HepG2 (cell line): ENCODE data around the gene ZNF276. TPM values are rescaled to one million over a fixed set of nuclear protein-coding genes. Genes with fewer than 3 reads are reported as not detected.

Source experiments
- AKAP8 ChIP-seq: sonication (generic); formaldehyde crosslinking; IDR thresholded peaks from 2 replicates; pipeline ENCODE4 v1.5.1; 2020; ENCODE audit warnings: mild to moderate bottlenecking, missing genetic modification reagents
- HNRNPL ChIP-seq: fragments of 200-400 bp; formaldehyde crosslinking; IDR thresholded peaks from 2 replicates; pipeline ENCODE4 v1.6.1; 2017; ENCODE audit warnings: mild to moderate bottlenecking, low read depth, low read length
- MIER3 ChIP-seq: IDR thresholded peaks from 2 replicates; pipeline ENCODE4 v1.6.1; 2016; ENCODE audit warnings: missing compliant biosample characterization, borderline replicate concordance
- MLLT10 ChIP-seq: sonication (generic); formaldehyde crosslinking; IDR thresholded peaks from 2 replicates; pipeline ENCODE4 v1.4.0; 2020; ENCODE audit warnings: missing genetic modification reagents
- MTF1 ChIP-seq: sonication (generic); formaldehyde crosslinking; IDR thresholded peaks from 2 replicates; pipeline ENCODE4 v1.5.0; 2020; ENCODE audit warnings: missing genetic modification reagents
- NONO ChIP-seq, 2 experiments: fragments of 450-650 bp in 1 of 2; sonication (generic) in 1 of 2; formaldehyde crosslinking in 1 of 2; IDR thresholded peaks in 1 of 2; conservative IDR thresholded peaks in 1 of 2; 2 replicates each; pipeline versions ENCODE4 v1.6.1 to v1.8.0; 2017 to 2022; ENCODE audit warnings: mild to moderate bottlenecking in 1 of 2, missing genetic modification reagents in 1 of 2, moderate library complexity in 1 of 2
- SALL1 ChIP-seq: sonication (generic); formaldehyde crosslinking; IDR thresholded peaks from 2 replicates; pipeline ENCODE4 v1.8.0; 2022; ENCODE audit warnings: mild to moderate bottlenecking, missing genetic modification reagents
- SALL2 ChIP-seq: sonication (generic); formaldehyde crosslinking; IDR thresholded peaks from 2 replicates; pipeline ENCODE4 v1.8.1; 2023; ENCODE audit warnings: mild to moderate bottlenecking, missing genetic modification reagents, inconsistent platforms
- WIZ ChIP-seq: sonication (generic); formaldehyde crosslinking; IDR thresholded peaks from 2 replicates; pipeline ENCODE4 v1.5.1; 2020; ENCODE audit warnings: mild to moderate bottlenecking, missing genetic modification reagents
- ZMYM4 ChIP-seq: sonication (generic); formaldehyde crosslinking; IDR thresholded peaks from 2 replicates; pipeline ENCODE4 v1.8.1; 2023; ENCODE audit warnings: mild to moderate bottlenecking, missing genetic modification reagents
- ZNF724P ChIP-seq: sonication (generic); formaldehyde crosslinking; IDR thresholded peaks from 2 replicates; pipeline ENCODE4 v1.8.0; 2022; ENCODE audit warnings: missing genetic modification reagents, borderline replicate concordance
- polyA plus RNA-seq, 8 experiments: library from polyadenylated mRNA; depleted of rRNA in 3 of 8; stranded (reverse) in 7 of 8; unstranded in 1 of 8; fragments of >200 nt; fragmentation: Illumina TruSeq in 4 of 8; extraction: Trizol in 4 of 8; gene quantifications; 2 replicates each; pipeline versions ENCODE4 v1.2.1 to v1.2.3, GENCODE V29; 2011 to 2016; ENCODE audit warnings: low read depth in 4 of 8, missing spikeins in 1 of 8, mixed read lengths in 1 of 8; ENCODE audit not compliant: insufficient read depth in 1 of 8
- total RNA-seq, 5 experiments: library from RNA; depleted of rRNA; stranded (reverse); fragments of >200 nt; fragmentation: Illumina TruSeq; extraction: Trizol; gene quantifications; 2 replicates each; pipeline ENCODE4 v1.2.3, GENCODE V29; 2016; ENCODE audit warnings: low read depth in 1 of 5
- TF ChIP-seq, protein P1 (sequence below): sonication (generic); formaldehyde crosslinking; IDR thresholded peaks from 2 replicates; pipeline ENCODE4 v1.4.0; 2020; ENCODE audit warnings: missing genetic modification reagents, borderline replicate concordance
- TF ChIP-seq, protein P2 (sequence below): sonication (generic); formaldehyde crosslinking; IDR thresholded peaks from 2 replicates; pipeline ENCODE4 v1.8.0; 2022; ENCODE audit warnings: mild to moderate bottlenecking, missing genetic modification reagents; ENCODE audit not compliant: insufficient replicate concordance
- TF ChIP-seq, protein P3 (sequence below): sonication (generic); formaldehyde crosslinking; IDR thresholded peaks from 2 replicates; pipeline ENCODE4 v1.5.0; 2020; ENCODE audit warnings: missing genetic modification reagents
- TF ChIP-seq, protein P4 (sequence below): sonication (generic); formaldehyde crosslinking; IDR thresholded peaks from 2 replicates; pipeline ENCODE4 v1.8.0; 2022; ENCODE audit warnings: mild to moderate bottlenecking, missing genetic modification reagents, borderline replicate concordance

Gene ZNF276
- total and polyA plus RNA-seq, 2 of the 13 experiments (the other 11 are each of a cell fraction or from before 2014, with no cell fraction given), result 17.7 to 18.0 TPM

DNA sequence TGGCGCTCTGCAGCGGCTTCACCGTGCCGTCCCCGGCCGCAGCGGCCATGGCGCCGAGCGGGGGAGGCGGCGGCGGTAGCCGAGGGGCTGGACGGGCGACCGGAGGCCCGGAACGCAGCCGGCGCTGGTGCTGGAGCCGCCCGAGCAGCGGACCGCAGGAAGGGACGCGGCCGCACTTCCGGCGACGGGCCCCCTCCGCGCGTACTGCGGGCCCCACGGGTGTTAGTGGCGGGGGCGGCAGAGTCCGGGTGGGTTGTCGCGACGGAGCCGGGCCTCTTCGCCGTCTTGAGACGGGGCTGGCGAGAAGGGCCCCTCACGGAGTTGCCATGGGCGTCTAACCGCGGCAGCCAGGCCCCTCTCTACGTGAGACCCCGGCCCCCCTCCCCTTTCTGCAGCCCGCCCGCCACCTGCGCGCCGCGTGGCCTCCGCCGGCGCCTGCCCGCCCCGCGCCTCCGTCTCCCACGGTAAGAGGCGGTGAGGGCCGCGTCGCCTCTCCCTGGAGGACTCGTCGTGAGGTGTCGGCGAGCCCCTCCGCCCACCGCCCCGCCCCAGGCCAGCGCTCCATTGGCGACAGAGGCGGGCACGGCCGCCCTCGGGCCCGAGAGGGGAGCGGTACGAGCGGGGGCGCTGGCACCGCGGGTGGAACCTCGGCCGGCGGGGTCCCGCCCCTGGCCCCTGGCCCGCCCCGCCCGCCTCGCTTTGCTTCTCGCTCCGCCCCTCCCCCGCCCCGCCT lies at the start of gene ZNF276, which contains the start of gene VPS9D1 (continued):
- TF ChIP-seq, protein P1, sequence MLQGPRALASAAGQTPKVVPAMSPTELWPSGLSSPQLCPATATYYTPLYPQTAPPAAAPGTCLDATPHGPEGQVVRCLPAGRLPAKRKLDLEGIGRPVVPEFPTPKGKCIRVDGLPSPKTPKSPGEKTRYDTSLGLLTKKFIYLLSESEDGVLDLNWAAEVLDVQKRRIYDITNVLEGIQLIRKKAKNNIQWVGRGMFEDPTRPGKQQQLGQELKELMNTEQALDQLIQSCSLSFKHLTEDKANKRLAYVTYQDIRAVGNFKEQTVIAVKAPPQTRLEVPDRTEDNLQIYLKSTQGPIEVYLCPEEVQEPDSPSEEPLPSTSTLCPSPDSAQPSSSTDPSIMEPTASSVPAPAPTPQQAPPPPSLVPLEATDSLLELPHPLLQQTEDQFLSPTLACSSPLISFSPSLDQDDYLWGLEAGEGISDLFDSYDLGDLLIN, result peak; percentile 87; the same call in 1 of the 2 replicates
- TF ChIP-seq WIZ (CRISPR knock-in tag) (0 out of 2 replicates have a peak, but pooled peaks have one; percentile 69), SALL2 (peak; percentile 96), AKAP8 (peak; percentile 94), ZNF724P (CRISPR knock-in tag) (peak; percentile 97), MLLT10 (no peak), MTF1 (no peak), SALL1 (CRISPR knock-in tag) (peak; percentile 86), HNRNPL (peak; percentile 57), ZMYM4 (CRISPR knock-in tag) (peak; percentile 45; the same call in 1 of the 2 replicates), NONO (IDR thresholded peaks at IDR 0.05) (no peak), NONO (CRISPR knock-in tag; conservative IDR thresholded peaks at IDR 0.05) (peak; percentile 91), MIER3 (peak; percentile 29; the same call in 1 of the 2 replicates)
- TF ChIP-seq, protein P2, sequence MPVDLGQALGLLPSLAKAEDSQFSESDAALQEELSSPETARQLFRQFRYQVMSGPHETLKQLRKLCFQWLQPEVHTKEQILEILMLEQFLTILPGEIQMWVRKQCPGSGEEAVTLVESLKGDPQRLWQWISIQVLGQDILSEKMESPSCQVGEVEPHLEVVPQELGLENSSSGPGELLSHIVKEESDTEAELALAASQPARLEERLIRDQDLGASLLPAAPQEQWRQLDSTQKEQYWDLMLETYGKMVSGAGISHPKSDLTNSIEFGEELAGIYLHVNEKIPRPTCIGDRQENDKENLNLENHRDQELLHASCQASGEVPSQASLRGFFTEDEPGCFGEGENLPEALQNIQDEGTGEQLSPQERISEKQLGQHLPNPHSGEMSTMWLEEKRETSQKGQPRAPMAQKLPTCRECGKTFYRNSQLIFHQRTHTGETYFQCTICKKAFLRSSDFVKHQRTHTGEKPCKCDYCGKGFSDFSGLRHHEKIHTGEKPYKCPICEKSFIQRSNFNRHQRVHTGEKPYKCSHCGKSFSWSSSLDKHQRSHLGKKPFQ (CRISPR knock-in tag), result peak; percentile 78
- TF ChIP-seq, protein P3, sequence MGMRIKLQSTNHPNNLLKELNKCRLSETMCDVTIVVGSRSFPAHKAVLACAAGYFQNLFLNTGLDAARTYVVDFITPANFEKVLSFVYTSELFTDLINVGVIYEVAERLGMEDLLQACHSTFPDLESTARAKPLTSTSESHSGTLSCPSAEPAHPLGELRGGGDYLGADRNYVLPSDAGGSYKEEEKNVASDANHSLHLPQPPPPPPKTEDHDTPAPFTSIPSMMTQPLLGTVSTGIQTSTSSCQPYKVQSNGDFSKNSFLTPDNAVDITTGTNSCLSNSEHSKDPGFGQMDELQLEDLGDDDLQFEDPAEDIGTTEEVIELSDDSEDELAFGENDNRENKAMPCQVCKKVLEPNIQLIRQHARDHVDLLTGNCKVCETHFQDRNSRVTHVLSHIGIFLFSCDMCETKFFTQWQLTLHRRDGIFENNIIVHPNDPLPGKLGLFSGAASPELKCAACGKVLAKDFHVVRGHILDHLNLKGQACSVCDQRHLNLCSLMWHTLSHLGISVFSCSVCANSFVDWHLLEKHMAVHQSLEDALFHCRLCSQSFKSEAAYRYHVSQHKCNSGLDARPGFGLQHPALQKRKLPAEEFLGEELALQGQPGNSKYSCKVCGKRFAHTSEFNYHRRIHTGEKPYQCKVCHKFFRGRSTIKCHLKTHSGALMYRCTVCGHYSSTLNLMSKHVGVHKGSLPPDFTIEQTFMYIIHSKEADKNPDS (CRISPR knock-in tag), result no peak; the same call in 1 of the 2 replicates
- TF ChIP-seq, protein P4, sequence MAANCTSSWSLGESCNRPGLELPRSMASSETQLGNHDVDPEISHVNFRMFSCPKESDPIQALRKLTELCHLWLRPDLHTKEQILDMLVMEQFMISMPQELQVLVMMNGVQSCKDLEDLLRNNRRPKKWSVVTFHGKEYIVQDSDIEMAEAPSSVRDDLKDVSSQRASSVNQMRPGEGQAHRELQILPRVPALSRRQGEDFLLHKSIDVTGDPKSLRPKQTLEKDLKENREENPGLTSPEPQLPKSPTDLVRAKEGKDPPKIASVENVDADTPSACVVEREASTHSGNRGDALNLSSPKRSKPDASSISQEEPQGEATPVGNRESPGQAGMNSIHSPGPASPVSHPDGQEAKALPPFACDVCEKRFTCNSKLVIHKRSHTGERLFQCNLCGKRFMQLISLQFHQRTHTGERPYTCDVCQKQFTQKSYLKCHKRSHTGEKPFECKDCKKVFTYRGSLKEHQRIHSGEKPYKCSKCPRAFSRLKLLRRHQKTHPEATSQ (CRISPR knock-in tag), result 0 out of 2 replicates have a peak, but pooled peaks have one; percentile 3
